ENCODE results near the gene ZNF768. TPM values are rescaled to one million over a fixed set of nuclear protein-coding genes. Genes with fewer than 3 reads are reported as not detected.
"Not testable (repeated sequence)": the region's sequence is repeated elsewhere in the genome, so short reads cannot be mapped to it uniquely, and the experiment has no call there.

The ZNF768 gene
- total RNA-seq, 2 donors from 2014 or later: 25.0 to 36.3 TPM

DNA sequence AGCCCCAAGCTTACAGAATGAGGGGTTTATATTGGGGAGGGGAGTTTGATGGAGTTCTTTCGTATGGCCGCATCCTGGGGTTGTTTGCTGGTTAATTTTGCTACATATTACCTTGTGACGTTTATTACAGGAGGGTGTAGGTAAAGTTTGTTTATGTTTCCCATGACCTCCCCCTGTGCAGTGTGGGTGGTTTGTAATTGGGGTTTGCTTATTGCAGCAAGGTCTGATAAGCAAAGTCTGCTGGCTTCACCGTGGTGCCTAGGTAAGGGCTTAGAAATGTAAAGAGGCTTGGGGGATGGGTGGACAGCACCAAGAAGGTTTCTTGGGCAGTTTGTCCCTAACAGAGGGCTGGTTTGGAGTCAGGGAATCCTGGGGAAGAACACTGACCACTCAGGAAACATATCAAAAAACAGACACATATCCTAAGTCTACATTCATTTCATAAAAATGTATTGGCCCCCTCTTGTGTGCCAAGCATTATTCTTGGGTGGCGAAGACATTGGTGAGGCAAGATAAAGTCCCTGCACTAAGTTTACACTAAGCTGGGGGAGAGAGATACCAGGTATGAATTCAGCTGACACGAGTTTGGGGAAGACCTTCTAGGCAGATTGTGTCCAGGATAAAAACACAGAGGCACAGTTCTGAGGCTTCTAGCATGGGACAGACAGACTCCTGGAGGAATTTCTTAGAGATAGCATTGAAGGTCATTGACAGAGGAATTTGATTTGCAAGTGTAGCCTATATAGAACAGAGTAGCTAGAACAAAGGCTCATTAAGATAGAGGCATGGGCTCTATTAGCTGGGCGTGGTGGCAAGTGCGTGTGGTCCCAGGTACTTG lies 22.3 kb upstream of the ZNF768 start:
- Histone ChIP-seq H3K36me3 (peaks cover under 1% of the 10 kb centered on the region), H3K27me3 (replicated peaks; ENCODE audit: insufficient read depth) (no peaks in the 10 kb centered on the region), H3K27ac (no peak overlapping the region), H3K4me3 (no peak overlapping the region), H3K9me3 (no peaks in the 10 kb centered on the region), H3K4me1 (ENCODE audit: control insufficient read depth in 1 of 2, low read depth in 2 of 2) (no peaks in the 10 kb centered on the region)
- TF ChIP-seq, protein P1, sequence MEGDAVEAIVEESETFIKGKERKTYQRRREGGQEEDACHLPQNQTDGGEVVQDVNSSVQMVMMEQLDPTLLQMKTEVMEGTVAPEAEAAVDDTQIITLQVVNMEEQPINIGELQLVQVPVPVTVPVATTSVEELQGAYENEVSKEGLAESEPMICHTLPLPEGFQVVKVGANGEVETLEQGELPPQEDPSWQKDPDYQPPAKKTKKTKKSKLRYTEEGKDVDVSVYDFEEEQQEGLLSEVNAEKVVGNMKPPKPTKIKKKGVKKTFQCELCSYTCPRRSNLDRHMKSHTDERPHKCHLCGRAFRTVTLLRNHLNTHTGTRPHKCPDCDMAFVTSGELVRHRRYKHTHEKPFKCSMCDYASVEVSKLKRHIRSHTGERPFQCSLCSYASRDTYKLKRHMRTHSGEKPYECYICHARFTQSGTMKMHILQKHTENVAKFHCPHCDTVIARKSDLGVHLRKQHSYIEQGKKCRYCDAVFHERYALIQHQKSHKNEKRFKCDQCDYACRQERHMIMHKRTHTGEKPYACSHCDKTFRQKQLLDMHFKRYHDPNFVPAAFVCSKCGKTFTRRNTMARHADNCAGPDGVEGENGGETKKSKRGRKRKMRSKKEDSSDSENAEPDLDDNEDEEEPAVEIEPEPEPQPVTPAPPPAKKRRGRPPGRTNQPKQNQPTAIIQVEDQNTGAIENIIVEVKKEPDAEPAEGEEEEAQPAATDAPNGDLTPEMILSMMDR (IDR thresholded peaks at IDR 0.05): no peak
- ATAC-seq (ENCODE audit: insufficient number of reproducible peaks, low FRiP score, low read depth) (no peak), DNase-seq (ENCODE audit: low spot score) (no peak)

DNA sequence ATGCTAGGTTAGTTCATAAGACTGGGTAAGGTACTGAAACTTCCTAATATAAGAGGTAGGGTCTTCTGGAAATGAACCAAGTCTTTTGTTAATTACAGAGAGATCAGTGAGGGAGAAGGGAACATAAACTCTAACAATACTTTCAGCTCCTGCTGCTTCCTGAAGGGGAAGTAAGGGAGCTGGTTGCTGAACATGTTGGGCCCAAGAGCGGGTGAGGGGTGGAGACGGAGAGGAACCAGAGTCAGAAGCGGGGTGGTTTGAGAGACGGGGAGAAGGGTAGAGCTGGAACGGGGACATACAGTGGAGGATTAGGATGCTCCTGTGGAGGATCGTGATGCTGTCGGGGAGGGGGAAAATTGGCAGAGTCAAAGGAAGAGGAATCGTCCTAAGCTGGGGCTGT lies 19.7 kb upstream of the ZNF768 start:
- Histone ChIP-seq H3K27ac (no peak overlapping the region), H3K36me3 (no peaks in the 10 kb centered on the region), H3K9me3 (no peaks in the 10 kb centered on the region), H3K27me3 (replicated peaks; ENCODE audit: insufficient read depth) (no peaks in the 10 kb centered on the region), H3K4me1 (ENCODE audit: control insufficient read depth in 1 of 2, low read depth in 2 of 2) (no peaks in the 10 kb centered on the region), H3K4me3 (no peak overlapping the region)
- DNase-seq (ENCODE audit: low spot score) (no peak), ATAC-seq (ENCODE audit: insufficient number of reproducible peaks, low FRiP score, low read depth) (no peak)
- TF ChIP-seq, protein P1 (IDR thresholded peaks at IDR 0.05): no peak

DNA sequence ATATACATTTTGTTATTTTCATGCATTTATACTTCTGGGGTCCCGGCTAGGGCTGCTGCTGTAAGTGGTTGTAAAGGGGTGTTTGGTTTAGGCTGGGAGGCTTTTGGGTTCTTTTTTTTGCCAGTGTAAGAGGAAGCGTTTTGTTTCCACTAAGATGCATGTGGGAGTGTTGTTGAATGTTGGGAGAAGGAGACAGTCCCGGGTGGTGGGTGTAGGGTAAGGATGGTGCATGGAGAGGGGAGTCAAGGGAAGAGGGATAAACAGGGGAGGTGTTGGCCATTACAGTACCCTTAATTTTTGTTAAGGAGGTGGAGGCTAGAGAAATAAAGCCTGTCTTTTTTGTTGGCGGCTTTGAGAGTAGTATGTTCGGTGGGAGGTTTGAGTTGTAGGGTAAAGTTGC lies 16.7 kb upstream of the ZNF768 start:
- no peaks in the 10 kb centered on the region for H3K9me3 ChIP-seq
- TF ChIP-seq, protein P1 (IDR thresholded peaks at IDR 0.05): no peak
- ATAC-seq (ENCODE audit: insufficient number of reproducible peaks, low FRiP score, low read depth) (no peak), DNase-seq (ENCODE audit: low spot score) (no peak)
- H3K4me1 ChIP-seq (ENCODE audit: control insufficient read depth in 1 of 2, low read depth in 2 of 2): no peaks in the 10 kb centered on the region
- H3K27me3 ChIP-seq (replicated peaks; ENCODE audit: insufficient read depth): no peaks in the 10 kb centered on the region
- no peak overlapping the region for H3K4me3 ChIP-seq
- H3K27ac ChIP-seq: no peak overlapping the region
- no peaks in the 10 kb centered on the region for H3K36me3 ChIP-seq

DNA sequence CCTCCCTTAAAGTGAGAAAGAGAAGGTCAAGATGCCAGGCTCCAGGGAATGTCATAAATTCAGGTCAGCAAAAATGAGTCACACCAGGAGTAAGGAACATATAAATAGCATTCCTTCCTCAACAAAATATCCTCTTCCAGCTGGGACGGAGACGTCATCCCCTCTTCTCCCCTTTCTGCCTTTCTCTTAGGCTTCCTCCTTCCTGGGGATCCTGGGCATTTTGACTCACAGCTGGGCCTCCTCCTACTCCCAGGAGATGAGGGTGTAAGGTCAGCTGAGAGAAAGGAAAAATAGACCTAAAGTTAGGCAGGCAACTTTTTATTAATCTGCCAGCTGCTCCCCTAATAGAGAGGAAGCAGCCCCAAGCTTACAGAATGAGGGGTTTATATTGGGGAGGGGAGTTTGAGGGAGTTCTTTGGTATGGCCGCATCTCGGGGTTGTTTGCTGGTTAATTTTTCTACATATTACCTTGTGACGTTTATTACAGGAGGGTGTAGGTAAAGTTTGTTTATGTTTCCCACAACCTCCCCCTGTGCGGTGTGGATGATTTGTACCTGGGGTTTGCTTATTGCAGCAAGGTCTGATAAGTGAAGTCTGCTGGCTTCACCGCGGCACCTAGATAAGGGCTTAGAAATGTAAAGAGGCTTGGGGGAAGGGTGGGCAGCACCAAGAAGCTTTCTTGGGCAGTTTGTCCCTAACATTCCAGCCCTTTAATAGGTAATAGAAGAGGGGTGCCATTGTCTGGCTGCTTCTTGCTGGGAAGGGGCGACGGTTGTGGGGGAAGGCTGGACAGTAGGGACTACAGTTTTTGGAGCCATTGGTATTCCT lies 15.3 kb upstream of the ZNF768 start:
- Histone ChIP-seq H3K4me3 (no peak overlapping the region), H3K27me3 (replicated peaks; ENCODE audit: insufficient read depth) (no peaks in the 10 kb centered on the region), H3K9me3 (no peaks in the 10 kb centered on the region), H3K36me3 (no peaks in the 10 kb centered on the region), H3K4me1 (ENCODE audit: control insufficient read depth in 1 of 2, low read depth in 2 of 2) (no peaks in the 10 kb centered on the region), H3K27ac (no peak overlapping the region)
- DNase-seq (ENCODE audit: low spot score) (no peak), ATAC-seq (ENCODE audit: insufficient number of reproducible peaks, low FRiP score, low read depth) (no peak)
- TF ChIP-seq, protein P1 (IDR thresholded peaks at IDR 0.05): no peak

DNA sequence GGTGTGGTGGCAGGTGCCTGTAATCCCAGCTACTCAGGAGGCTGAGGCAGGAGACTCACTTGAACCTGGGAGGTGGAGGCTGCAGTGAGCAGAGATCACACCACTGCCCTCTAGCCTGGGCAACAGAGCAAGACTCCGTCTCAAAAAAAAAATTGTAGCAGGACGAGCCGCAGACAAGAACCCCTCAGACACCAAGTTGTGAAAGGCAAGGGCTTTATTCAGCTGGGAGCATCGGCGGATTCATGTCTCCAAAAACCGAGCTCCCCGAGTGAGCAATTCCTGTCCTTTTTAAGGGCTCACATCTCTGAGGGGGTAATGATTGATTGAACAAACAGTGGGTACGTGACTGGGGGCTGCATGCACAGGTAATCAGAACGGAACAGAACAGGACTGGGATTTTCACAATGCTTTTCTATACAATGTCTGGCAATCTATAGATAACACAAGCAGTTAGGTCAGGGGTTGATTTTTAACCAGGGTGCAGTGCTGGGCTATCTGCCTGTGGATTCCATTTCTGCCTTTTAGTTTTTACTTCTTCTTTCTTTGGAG lies 14.6 kb upstream of the ZNF768 start:
- H3K4me1 ChIP-seq (ENCODE audit: control insufficient read depth in 1 of 2, low read depth in 2 of 2); H3K4me3 ChIP-seq; ATAC-seq (ENCODE audit: insufficient number of reproducible peaks, low FRiP score, low read depth); DNase-seq (ENCODE audit: low spot score); H3K27ac ChIP-seq; H3K27me3 ChIP-seq (replicated peaks; ENCODE audit: insufficient read depth); H3K36me3 ChIP-seq; H3K9me3 ChIP-seq: not testable (repeated sequence)

DNA sequence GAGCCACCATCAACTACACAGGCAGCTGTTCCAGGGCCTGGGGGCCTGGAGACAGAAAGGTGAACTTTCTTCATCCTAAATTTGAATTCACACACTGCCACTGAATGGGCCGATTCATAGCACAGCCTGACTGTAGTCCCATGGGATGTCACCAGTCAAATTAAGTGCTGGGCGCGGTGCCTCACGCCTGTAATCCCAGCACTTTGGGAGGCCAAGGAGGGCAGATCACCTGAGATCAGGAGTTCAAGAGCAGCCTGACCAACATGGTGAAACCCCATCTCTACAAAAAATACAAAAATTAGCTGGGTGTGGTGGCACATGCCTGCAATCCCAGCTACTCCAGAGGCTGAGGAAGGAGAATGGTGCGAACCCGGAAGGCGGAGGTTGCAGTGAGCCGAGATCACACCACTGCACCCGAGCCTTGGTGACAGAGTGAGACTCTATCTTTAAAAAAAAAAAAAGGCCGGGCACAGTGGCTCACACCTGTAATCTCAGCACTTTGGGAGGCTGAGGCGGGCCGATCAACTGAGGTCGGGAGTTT lies 13.7 kb upstream of the ZNF768 start:
- not testable (repeated sequence) for H3K36me3 ChIP-seq; H3K9me3 ChIP-seq; ATAC-seq (ENCODE audit: insufficient number of reproducible peaks, low FRiP score, low read depth); H3K27ac ChIP-seq; H3K4me3 ChIP-seq; H3K27me3 ChIP-seq (replicated peaks; ENCODE audit: insufficient read depth); DNase-seq (ENCODE audit: low spot score)
- peaks cover 8 to 12% of the 10 kb centered on the region in 2 donors for H3K4me1 ChIP-seq (ENCODE audit: control insufficient read depth in 1 of 2, low read depth in 2 of 2)

All from thoracic aorta (tissue), 2 donors.